ENCODE data around the gene PCDH17.
A peak's percentile ranks its signal among the peaks of the same experiment; 100 is the strongest.

The PCDH17 gene

GRCh38 chr13:57631596-57632275 lies at the start of gene PCDH17:
TSS of gene PCDH17 (plus strand) at chr13:57631744. CDS start at chr13:57632547, 803 bp downstream.
- DNase-seq, result no peak

- no peak for DNase-seq
These were observed 49.5 kb upstream of the PCDH17 start for GRCh38 chr13:57582032-57582431.

- DNase-seq, result no peak
These were observed 48.0 kb upstream of the PCDH17 start for GRCh38 chr13:57583529-57583928.

GRCh38 chr13:57588639-57589038 lies 42.9 kb upstream of the PCDH17 start:
- DNase-seq, result no peak

- DNase-seq, result no peak
These were observed 35.8 kb upstream of the PCDH17 start for GRCh38 chr13:57595775-57596174.

GRCh38 chr13:57601536-57601935 lies 30.0 kb upstream of the PCDH17 start:
- no peak for DNase-seq

- no peak for DNase-seq
These were observed 27.1 kb upstream of the PCDH17 start for GRCh38 chr13:57604442-57604841.

GRCh38 chr13:57611969-57612368 lies 19.6 kb upstream of the PCDH17 start:
- no peak for DNase-seq

- no peak for DNase-seq
These were observed 19.0 kb upstream of the PCDH17 start for GRCh38 chr13:57612568-57612967.

GRCh38 chr13:57624565-57625435 lies 6.7 kb upstream of the PCDH17 start:
- peak; percentile 80 for DNase-seq

- peak; percentile 72 for DNase-seq
These were observed 3.9 kb upstream of the PCDH17 start for GRCh38 chr13:57627663-57628062.

GRCh38 chr13:57629391-57629804 lies 2.1 kb upstream of the PCDH17 start:
- DNase-seq, result no peak

- peak; percentile 21 for DNase-seq
These were observed 1.7 kb upstream of the PCDH17 start for GRCh38 chr13:57629821-57630235.

GRCh38 chr13:57630661-57631595 lies 616 bp upstream of the PCDH17 start:
- no peak for DNase-seq

GRCh38 chr13:57632276-57633140 lies 964 bp downstream of the PCDH17 start:
- DNase-seq, result no peak

GRCh38 chr13:57633141-57633949 lies 1.8 kb downstream of the PCDH17 start:
- no peak for DNase-seq

- DNase-seq, result no peak
These were observed 2.6 kb downstream of the PCDH17 start for GRCh38 chr13:57633950-57634838.

- no peak for DNase-seq
These were observed 3.3 kb downstream of the PCDH17 start for GRCh38 chr13:57634839-57635165.

- no peak for DNase-seq
These were observed 4.1 kb downstream of the PCDH17 start for GRCh38 chr13:57635541-57636085.

- no peak for DNase-seq
These were observed 5.3 kb downstream of the PCDH17 start for GRCh38 chr13:57636816-57637215.

Measured in hematopoietic multipotent progenitor cell treated with erythropoietin and hydrocortisone succinate and interleukin-3 and kit ligand, for 6 days (in vitro differentiated cells).